Stomach (tissue), 4 donors: ENCODE results near the gene PEAK3.
A peak's percentile ranks its signal among the peaks of the same experiment; 100 is the strongest.

Experiments
- EP300 ChIP-seq: sonication (generic); formaldehyde crosslinking; IDR thresholded peaks from one replicate; pipeline ENCODE4 v1.6.1; 2017; ENCODE audit warnings: antibody characterized with exemption
- POLR2A ChIP-seq, 4 donors: fragments of 450-650 bp; IDR thresholded peaks; one replicate each; pipeline ENCODE4 v1.6.1; 2016; ENCODE audit warnings: antibody characterized with exemption in 4 of 4, control low read depth in 2 of 4, mild to moderate bottlenecking in 1 of 4, moderate library complexity in 1 of 4
- POLR2AphosphoS5 ChIP-seq, 3 donors: sonication (generic); formaldehyde crosslinking; IDR thresholded peaks; one replicate each; pipeline ENCODE4 v1.6.1; 2016; ENCODE audit warnings: antibody characterized with exemption in 3 of 3
- TF ChIP-seq, protein P1 (sequence below), 7 experiments: fragments of 450-650 bp in 4 of 7; fragments of 200-600 bp in 3 of 7; sonication (generic) in 3 of 7; IDR thresholded peaks; one replicate each; pipeline ENCODE4 v1.5.1; 2016 to 2019; ENCODE audit warnings: antibody characterized with exemption in 7 of 7, control low read depth in 2 of 7, mild to moderate bottlenecking in 1 of 7

DNA sequence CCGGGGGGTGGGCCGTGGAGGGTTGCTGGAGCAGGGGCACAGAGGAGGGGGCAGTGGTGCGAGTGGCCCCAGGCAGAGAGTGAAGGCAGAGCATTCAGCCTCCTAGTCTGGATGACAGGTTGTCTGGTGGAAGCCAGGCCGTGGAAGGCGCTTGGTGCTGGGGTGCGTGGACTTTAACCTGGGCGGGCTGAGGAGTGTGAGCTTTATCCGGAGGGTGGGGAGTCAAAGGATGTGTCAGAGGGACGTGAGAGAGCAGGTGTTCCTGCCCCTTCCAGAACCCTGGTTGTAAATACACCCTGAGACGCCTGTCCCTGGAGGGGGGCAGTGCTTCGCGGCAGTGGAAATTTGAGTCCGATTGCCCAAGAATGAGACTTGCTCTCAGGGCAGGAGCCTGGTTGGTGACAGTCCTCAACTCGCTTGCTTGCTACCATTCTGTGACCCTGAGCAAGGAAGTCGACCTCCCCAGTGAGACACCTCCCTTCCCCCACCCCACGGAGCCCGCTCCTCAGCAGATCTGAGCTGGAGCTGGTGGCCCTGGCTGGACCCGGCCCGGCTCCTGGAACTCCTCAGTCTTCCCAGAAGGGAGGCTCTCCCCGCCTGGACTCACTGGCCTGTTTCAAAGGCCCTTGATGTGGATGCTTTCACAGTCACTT is 48.8 kb upstream of the PEAK3 start:
- TF ChIP-seq POLR2AphosphoS5 (IDR thresholded peaks at IDR 0.05) (peak in 2 of 3 donors; percentile 60 to 62), POLR2A (IDR thresholded peaks at IDR 0.05) (no peak), EP300 (no peak)
- TF ChIP-seq, protein P1, sequence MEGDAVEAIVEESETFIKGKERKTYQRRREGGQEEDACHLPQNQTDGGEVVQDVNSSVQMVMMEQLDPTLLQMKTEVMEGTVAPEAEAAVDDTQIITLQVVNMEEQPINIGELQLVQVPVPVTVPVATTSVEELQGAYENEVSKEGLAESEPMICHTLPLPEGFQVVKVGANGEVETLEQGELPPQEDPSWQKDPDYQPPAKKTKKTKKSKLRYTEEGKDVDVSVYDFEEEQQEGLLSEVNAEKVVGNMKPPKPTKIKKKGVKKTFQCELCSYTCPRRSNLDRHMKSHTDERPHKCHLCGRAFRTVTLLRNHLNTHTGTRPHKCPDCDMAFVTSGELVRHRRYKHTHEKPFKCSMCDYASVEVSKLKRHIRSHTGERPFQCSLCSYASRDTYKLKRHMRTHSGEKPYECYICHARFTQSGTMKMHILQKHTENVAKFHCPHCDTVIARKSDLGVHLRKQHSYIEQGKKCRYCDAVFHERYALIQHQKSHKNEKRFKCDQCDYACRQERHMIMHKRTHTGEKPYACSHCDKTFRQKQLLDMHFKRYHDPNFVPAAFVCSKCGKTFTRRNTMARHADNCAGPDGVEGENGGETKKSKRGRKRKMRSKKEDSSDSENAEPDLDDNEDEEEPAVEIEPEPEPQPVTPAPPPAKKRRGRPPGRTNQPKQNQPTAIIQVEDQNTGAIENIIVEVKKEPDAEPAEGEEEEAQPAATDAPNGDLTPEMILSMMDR (IDR thresholded peaks at IDR 0.05) = no peak
